DMS 273 (cell line): ENCODE data around the gene PPP1R15A.
"Not testable (repeated sequence)": the region's sequence is repeated elsewhere in the genome, so short reads cannot be mapped to it uniquely, and the experiment has no call there.

Experiments used
- DNase-seq: peaks from one replicate; lab custom pipeline; 2025; ENCODE audit not compliant: unreplicated experiment; lab: John Stamatoyannopoulos, UW

PPP1R15A gene

GRCh38 chr19:48910803-48911202 is 38.6 kb downstream of the PPP1R15A start:
- DNase-seq = no peak

DNA sequence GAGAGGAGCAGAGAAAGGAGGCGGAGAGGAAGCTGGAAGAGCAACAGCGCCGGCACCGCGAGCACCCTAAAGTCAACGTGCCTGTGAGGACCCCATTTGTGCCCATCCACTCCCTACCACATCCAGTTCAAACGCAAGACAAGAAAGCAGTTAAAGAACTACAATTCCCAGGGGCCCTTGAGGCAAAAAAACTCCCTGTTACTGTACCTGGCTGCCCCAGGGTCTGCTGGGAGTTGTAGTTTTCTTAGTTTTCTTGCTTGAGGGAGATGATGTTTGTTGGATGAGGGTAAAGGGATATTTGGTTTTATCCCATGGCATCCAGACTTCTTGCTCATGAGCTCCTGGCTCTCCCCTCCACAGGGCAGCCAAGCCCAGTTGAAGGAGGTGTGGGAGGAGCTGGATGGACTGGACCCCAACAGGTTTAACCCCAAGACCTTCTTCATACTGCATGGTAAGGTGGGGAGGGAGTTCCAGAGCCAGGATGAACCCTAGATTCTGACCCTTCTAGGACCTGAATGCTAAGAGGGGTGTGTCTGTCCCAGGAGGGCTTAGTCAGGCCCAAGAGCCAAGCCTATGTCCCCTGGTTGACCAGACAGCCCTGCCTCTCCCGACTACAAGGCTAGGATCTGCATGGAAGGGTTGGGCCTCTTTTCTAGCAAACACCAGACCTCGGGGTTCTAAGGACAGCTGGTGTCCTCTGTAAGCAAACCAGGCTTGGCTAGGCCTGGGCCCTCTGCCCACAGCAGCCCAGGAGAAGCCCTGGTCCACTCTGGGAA is 41.1 kb downstream of the PPP1R15A start:
- DNase-seq = peak; percentile 59

- no peak for DNase-seq
Observed at GRCh38 chr19:48914181-48914580, 42.0 kb downstream of the PPP1R15A start.

- DNase-seq = no peak
Observed at GRCh38 chr19:48915757-48916156, 43.5 kb downstream of the PPP1R15A start.

- no peak for DNase-seq
Observed at GRCh38 chr19:48918071-48918470, 45.9 kb downstream of the PPP1R15A start.

GRCh38 chr19:48918801-48919247 is 46.6 kb downstream of the PPP1R15A start:
- DNase-seq = peak; percentile 69

- DNase-seq = not testable (repeated sequence)
Observed at GRCh38 chr19:48919271-48919670, 47.0 kb downstream of the PPP1R15A start.

DNA sequence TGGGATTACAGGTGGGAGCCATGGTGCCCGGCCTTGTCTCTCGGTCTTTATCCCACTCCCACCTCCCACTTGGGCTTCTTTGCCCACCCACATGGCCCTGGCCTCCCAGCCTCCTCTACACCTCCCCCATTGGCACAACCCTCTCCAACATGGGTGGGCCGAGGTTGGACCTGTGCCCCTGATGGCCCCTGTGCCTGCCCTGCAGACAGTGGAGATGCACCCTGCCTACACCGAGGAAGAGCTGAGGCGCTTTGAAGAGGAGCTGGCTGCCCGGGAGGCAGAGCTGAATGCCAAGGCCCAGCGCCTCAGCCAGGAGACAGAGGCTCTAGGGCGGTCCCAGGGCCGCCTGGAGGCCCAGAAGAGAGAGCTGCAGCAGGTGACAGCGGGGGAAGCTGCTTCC is 48.7 kb downstream of the PPP1R15A start:
- DNase-seq = no peak

DNA sequence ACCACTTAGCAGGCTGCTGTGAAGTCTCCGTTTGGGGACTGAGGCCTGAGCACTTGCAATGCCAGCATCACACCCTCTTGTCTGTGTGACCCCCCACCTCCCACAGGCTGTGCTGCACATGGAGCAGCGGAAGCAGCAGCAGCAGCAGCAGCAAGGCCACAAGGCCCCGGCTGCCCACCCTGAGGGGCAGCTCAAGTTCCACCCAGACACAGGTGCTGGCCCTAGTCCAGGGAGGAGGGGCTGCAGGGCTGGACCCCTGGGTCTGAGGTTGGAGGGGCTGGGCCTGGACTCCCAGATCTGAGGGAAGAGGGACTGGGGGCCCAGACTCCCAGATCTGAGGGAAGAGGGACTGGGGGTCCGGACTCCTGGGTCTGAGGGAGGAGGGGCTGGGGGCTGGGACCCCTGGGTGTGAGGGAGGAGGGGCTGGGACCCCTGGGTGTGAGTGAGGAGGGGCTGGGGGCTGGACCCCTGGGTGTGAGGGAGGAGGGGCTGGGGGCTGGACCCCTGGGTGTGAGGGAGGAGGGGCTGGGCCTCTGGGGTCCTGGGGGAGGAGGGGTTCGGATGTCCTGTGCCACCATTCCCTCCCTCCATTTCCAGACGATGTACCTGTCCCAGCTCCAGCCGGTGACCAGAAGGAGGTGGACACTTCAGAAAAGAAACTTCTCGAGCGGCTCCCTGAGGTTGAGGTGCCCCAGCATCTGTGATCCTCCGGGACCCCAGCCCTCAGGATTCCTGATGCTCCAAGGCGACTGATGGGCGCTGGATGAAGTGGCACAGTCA is 49.7 kb downstream of the PPP1R15A start:
- DNase-seq = no peak

- DNase-seq = no peak
Observed at GRCh38 chr19:48922548-48923490, 50.6 kb downstream of the PPP1R15A start.

- DNase-seq = no peak
Observed at GRCh38 chr19:48925240-48925843, 53.1 kb downstream of the PPP1R15A start.
